GM18867 (cell line): ENCODE measurements around the gene FBXL3.

ENCODE experiments used
- ATAC-seq: cut with Tn5 transposase; IDR thresholded peaks from one replicate; pipeline ENCODE4 v1.9.1; 2021; ENCODE audit warnings: mild to moderate bottlenecking, moderate library complexity; ENCODE audit not compliant: unreplicated experiment

FBXL3 gene, protein sequence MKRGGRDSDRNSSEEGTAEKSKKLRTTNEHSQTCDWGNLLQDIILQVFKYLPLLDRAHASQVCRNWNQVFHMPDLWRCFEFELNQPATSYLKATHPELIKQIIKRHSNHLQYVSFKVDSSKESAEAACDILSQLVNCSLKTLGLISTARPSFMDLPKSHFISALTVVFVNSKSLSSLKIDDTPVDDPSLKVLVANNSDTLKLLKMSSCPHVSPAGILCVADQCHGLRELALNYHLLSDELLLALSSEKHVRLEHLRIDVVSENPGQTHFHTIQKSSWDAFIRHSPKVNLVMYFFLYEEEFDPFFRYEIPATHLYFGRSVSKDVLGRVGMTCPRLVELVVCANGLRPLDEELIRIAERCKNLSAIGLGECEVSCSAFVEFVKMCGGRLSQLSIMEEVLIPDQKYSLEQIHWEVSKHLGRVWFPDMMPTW

DNA sequence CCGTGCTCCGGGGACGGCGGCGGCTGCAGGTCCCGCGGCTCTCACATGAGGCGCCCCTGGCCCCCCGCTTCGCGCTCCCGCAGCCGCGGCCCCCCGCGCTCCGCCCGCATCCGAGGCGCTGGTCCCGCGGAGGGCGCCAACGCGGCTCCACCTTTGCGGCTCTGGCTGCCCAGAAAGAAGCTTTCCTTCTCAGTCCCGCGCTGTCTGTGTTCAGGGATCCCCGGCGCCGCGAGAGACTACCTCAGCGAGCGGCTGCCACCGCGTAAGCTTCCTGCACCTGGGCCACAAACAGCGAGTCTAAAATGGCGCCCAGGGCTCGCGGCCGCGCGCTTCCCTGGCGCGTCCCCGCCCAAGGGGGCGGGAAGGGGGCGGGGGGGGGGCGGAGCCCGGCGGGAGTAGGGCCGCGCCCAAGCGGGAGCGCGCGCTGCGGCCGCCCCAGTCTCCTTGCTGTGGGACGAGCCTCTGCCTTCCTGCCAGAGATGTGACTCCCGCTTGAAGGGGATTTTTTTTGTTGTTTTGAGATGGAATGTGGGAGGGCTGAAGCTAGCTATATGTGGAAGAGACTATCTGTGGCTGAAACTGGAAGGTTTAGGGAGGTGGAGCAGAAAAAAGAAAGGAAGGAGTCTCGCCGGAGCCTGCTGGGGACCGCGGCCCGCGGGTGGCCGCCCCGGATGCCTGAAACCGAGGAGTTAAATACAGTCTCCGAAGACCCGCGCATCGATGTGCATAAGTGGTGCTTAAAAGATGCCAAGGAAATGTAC is at the start of gene FBXL3:
FBXL3 (minus strand) TSS at position 299 of the 761 bp plus-strand sequence. CDS start 5,299 bp downstream, outside the sequence.
- peak; percentile 56 for ATAC-seq

DNA sequence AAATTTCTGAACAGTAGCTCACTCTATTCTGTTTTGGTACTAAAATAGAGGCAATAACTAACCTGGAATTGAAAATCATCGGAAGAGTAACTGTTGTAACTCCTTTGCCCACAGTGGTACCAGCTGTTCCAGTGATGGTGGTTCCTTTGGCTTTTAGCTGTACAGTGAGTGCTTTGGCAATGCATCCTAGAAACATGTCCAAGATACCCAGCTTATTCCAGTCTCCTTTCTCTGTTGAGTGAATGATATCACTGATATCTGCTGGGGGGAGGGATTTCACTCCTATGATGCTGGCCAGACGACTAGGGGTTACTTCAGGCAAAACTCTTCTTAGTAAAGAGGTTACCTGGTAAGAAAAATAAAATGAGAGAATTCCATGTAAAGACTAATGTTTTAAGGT is 40.6 kb upstream of the FBXL3 start:
- ATAC-seq: no peak

DNA sequence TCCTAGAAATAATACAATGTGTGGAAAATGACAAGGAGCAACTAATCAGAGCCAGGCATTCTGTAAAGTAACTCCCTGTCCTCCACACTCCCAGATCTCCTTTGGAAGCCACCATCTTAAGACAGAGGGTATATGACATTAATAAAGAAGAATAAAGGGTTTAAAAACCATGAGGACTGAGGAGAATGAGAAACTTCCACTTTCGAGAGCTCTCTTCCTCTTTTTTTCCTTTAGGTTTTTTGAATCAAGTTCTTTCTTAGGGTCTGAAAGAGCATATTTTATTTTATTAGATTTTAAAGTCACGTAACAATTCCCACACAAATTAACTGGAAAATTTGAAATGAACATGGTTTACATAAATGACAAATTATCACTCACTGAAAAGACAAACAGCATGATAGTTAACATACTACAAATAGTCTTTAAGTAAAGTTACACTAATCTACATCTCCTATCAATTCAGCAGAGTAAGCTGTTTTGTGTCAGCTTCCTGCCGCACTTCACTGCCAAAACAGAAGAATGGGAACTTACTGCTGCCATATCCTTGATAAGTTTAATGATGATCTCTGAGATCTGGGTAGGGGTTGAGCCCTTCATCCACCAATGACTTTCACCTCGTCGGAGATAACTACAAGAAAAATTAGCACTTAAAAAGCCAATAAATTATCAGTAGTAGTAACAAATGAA is 38.6 kb upstream of the FBXL3 start:
- ATAC-seq: no peak

DNA sequence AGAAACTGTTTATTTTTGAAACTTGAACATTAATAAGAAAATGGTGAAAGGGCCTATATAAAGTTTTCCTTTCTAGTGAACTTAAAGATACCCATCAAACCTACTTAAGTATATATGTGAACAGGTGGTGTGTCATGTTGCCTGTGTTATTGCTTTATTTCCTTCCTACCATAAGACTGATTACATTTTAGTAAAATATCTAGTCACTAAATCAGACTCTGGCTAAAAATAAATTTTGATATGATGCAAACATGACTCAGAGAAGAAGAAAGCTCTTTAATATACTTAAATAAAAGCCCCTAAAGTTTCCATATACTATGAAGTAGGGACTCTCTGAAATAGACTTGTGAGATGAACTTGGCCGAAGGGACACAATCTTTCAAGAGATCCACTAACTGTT is 35.1 kb upstream of the FBXL3 start:
- ATAC-seq: no peak

DNA sequence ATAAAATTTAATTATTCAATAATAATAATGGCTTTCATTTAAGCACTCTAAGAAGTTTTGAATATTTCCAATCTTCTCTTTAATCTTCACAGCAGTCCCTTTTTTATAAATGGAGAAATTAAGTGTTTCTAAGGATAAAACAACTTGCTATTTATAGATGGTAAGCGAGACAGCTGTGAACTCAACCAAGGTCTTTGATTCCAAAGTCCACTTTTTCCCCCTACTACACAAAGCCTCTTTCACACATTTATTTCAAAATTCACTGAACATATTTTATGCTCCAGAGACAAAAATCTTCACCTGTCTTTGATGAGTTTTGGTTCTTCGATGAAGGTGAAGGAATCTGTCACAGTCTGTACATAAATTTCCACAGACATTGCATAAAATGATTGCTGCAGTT is 34.4 kb upstream of the FBXL3 start:
- no peak for ATAC-seq

DNA sequence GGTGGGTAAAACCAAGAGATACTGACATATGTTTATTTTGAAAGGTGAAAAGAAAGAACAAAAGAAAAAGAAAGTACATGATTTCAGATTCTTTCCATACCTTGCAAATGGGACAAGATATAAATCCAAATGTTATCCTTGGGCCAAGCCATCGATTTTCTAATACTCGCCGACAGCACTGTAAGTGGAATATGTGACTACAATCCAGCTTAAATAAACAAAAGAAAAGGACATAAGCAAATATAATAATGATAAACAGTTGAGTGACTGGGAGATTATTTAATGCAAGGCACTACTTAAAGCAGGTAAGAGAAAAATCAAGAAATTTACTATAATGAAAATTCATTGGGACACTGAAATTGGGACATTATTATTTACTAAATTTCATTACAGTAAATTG is 29.9 kb upstream of the FBXL3 start:
- no peak for ATAC-seq

DNA sequence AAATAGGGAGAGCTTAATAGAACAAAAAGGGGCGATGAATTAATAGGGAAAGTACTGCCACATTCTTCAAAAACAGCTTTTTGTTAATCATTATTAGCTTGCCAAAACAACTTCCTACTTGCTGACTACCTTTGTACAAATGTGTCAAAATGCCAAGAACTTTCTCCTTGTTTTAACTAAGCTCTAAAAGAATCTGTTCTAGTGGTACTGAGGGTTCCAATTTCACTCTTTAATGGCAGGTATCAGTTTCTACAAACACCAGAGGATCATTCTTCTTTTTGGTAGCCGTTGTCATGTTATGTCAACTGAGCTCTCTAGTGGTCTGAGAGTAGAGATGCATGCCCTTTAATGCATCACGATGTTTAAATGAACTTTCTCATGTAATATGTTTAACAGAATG is 29.4 kb upstream of the FBXL3 start:
- no peak for ATAC-seq

DNA sequence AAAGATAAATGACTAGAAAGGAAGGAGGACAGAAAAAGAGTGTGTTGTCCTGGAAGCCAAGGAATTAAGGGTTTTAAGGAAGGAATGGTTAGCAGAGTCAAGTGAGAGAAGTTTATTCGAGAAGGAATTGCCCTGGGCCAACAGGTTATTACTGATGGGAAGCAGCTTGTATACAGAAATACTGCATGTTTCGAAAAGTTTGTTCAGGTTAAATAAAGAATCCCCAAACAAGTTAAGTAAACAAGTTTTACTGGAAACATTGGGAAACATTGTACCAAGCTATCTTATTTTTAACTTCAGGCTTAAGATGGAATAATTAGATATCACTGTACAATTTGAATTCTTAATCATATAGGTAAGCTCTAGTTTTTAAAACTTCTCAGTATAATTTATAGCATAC is 28.2 kb upstream of the FBXL3 start:
- no peak for ATAC-seq

DNA sequence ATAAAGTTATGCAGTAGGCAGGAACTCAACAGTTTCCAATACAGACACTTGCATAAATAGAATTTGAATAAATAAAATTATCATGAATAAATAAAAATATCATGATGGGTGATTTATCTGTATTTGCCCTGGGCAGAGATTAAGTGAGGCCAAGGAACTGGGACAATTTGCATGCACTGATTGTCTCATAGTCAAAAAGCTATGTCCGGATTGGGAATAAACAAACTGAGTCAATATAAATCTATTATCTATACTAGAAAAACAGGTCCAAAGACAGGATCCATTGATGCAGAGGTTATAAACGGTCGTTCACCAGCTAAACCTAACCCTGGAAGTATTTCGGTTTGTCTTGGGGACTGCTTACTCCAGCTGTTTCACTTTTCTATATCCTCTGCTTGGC is 26.2 kb upstream of the FBXL3 start:
- ATAC-seq: no peak

DNA sequence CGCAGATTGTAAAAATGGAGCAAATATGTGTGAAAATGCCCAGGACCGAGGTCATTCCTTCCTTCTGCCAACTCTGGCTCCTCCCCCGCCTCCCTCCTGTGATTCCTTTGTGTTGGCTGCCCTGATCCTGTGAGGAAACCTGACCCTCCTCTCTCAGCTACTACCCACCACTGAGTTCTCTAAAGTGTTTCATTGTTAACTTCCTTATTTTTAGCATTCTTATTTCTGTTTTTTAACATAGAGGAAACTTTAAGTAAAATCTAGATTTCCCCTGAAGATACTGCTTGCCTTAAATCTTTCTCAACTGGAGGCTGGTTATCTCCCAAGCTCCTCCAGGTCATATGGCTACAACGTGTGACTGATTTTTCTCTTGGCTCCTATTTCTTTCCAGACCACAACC is 21.7 kb upstream of the FBXL3 start:
- no peak for ATAC-seq

DNA sequence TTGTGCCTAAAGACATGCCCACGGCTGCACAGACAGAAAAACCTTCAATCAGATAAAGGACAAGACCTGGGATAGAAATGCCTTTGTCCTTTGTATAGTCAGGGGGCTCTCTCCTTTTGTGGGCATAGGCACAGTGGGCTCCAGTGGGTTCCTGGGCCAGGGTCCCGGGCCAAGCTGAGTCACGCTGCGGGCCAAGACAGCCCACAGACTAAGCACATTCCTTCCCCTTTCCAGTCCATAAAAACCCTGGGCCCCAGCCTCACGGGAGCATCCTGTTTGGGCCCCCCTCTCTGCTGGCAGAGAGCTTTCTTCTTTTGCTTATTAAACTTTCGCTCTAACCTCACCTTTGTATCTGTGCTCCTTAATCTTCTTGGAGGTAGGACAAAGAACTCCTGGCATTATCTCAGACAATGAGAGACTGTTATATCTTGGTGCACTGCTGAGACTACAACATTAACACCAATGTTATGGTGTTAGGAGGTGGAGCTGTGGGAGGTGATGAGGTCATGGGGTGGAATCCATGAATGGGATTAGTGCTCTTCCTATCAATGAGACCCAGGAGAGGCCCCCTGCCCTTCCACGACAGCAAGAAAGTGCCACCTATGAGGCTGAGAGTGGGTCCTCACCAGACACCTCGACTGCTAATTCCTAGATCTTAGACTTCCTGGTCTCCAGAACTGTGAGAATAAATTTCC is 20.8 kb upstream of the FBXL3 start:
- no peak for ATAC-seq

DNA sequence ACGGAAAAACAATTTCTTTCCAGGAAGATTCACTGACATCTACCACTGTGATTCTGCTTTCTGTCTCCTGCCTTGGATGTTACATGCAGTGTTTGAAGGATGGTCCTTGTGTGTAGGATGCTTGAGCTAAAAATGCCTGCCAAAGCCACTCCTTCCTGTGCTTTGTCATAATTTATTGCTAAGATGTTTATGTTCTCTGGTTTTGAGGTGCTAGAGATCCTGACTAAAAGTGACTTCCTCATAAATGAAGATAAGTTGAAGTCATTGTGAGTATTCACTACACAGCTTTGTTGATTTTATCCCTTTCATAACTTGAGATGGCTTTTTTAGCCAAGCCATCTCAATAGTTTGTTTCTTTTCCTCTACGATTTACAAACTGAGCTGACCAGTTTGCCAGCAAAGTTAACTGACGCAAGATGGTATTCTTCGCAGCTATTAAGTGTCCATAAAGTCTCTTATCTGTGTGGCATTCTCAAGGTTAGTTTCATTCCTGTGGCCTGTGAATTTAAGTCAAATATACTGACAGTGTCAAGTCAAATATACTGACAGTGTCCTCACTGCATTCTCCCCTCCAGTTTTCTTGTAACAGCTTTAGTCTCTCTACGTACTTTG is 15.7 kb upstream of the FBXL3 start:
- no peak for ATAC-seq

DNA sequence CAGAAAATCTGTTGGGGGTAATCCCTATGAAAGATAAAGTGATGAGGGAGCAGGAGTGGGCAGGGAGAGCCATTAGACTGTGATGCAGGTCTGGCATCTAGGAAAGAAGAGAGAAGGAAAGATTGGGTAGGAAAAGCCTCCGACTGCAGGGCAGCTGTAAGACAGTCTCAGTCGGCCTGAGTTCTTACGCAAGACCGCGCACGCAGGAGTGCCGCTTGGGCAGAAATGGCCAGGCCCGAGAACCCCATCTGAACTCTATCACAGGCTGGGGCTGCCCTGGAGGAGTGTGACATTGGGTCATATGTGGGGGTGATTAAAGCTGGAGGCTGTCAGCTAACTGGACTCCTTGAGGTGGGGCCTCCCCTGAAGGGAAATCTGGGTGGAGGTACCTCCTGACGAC is 13.9 kb upstream of the FBXL3 start:
- ATAC-seq: no peak

DNA sequence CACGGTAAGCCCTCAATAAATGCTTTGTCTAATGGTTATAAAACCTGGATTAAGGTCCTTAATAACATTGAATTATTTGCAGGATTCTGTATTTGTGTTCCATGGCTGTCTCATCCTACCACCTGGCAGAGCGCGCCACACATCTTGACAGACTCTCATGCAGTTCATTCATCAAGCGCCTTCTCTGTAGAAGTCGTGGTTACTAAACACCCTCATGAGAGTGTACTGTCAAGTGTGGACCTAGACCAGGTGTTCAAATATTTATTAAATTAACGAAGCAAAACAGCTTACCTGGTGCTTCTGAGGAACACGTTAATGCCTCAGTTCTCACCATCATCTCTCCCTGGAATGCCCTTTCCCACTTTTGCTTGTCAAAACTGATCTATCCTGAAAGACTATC is 13.1 kb upstream of the FBXL3 start:
- no peak for ATAC-seq

DNA sequence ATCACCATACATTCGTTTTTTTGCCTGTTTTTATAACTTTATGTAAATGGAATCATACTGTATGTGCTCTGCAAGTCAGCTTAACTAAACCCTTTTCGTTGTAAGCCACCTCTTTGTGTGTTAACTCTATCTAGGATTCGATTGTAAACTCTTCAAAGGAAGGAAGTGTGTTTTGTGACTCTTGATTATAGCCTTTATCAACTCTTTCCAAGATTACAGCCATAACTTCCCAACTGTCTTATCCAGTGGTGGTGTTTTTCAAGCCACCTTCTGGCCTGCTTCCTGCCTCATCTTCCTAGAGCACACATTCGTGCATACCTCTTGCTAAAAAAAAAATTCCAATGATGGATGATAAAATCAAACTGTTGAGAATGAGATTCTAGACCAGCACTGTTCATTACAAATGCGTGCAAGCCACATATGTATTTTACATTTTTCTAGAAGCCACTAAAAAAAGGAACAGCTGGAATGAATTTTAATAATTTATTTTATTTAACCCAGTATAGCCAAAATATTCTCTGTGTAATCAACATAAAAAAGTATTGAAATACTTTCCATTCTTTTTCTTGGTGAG is 12.0 kb upstream of the FBXL3 start:
- ATAC-seq: no peak

DNA sequence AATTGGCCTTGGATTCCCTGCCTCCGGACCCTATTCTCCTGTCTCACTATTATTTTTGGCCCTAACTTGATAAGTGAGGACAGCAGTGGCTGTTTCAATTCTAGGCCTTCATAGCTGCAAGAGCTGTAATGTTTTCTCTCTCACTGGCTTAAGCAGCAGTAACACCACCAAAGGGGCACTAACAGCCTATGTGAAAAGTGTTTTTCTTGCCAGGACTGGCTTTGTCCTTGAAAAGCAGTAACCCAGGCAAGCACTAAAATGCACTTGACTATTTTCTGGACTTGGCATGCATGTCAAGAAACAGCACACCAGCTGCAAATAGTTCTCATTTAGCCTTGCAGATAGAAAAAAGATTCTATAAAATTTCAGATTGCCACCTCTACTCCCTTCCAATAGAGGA is 9.3 kb upstream of the FBXL3 start:
- ATAC-seq: no peak

DNA sequence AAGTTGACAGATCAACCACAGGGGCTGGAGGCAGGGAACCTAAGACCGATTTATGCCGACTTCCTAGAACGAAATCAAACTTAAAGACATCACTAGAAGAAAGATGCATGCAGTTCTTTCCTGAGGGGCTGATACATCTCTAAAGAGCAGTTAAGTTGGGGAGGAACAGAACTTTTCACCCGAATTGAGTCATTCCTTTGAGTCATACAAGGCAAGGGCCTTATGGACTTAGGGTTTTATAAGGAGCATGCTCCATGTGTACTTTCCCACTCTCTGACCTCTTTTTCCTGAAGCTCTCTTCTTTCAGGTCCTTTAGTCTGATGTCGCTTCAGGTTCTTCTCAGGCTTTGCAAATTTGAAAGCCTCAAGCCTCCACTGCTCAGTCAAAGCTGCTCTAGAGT is 7.9 kb upstream of the FBXL3 start:
- no peak for ATAC-seq

DNA sequence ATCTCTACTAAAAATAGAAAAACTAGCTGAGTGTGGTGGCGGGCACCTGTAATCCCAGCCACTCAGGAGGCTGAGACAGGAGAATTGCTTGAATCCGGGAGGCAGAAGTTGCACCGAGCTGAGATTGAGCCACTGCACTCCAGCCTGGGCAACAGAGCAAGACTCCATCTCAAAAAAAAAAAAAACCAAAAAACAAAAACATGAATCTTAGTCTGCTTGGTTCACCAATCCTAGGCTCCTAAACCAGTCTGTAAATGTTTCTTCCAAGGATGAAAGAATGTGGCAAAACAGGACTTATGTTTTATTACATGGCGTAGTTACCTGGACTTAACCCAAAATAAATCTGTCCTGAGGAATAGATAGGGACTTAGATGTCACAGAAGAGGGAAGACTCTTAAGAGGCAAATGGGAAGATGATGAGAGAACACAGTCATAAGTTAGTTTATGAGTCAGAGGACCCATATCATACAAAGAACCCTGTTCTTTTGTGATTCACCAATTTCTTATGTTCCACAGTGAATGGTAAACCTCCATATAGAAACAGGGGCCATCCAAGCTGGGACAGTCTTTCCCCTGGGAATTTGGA is 6.9 kb upstream of the FBXL3 start:
- no peak for ATAC-seq

DNA sequence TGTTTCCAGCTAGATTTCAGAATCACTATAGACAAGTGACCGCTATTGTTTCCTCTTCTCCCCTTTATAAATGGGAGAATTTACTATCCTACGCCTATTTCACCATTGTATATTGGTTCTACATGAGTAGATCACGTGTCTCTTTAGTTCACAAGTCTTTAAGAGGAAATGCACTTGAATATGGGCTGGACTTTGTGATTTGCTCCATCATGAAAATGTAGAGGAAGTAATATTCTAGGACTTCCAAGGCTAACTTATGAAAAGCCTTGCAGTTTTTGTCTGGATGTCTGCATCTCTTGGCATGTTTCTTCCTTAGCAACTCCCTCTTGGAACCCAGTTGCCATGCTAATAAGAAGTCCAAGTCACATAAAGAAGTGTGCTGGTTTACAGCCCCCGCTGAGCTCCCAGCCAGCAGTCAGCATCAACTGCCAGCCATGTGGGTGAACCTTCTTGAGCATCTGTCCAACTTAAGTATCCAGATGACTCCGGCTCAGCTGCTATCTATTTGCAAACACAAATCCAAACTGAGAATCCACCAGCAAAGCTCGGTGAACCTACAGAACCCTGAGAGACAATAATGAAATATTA is 4.8 kb upstream of the FBXL3 start:
- no peak for ATAC-seq

DNA sequence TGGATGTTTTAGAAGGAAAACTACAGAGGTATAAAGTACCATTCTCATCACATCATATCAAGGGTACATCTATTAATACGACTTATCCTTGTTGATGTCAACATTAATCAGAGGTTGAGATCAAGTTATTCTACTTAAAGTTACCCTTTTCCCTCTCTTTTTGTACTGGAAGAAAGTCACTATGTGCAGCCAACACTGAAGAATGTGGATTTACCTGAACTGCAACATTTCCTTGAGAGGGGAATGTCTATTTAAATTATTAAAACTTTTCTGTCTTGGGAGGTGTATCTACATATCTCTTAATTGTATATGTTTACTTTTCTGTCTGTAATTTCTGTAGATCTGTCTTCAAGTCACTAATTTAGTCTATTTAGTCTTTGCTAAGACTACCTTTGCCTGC is 2.5 kb upstream of the FBXL3 start:
- ATAC-seq: no peak
